Measurements from ENCODE around the gene CTSH.

Gene CTSH

GRCh38 chr15:78960308-78960707, 15.5 kb upstream of the CTSH start:
- no peak for TF ChIP-seq CTCF (IDR thresholded peaks at IDR 0.05; ENCODE audit: low read depth, low read length, missing control alignments)
- no peak for DNase-seq (ENCODE audit: low read depth)
- no peak overlapping the region for H3K4me3 ChIP-seq (ENCODE audit: low read depth, low read length)

GRCh38 chr15:78959360-78959759, 14.5 kb upstream of the CTSH start:
- no peak for DNase-seq (ENCODE audit: low read depth)
- no peak for TF ChIP-seq CTCF (IDR thresholded peaks at IDR 0.05; ENCODE audit: low read depth, low read length, missing control alignments)
- no peak overlapping the region for H3K4me3 ChIP-seq (ENCODE audit: low read depth, low read length)

- TF ChIP-seq CTCF (IDR thresholded peaks at IDR 0.05; ENCODE audit: low read depth, low read length, missing control alignments) = no peak
- DNase-seq (ENCODE audit: low read depth) = no peak
- H3K4me3 ChIP-seq (ENCODE audit: low read depth, low read length) = no peak overlapping the region
These were observed 12.7 kb upstream of the CTSH start for GRCh38 chr15:78957416-78958093.

GRCh38 chr15:78956937-78957336, 12.1 kb upstream of the CTSH start:
- no peak for DNase-seq (ENCODE audit: low read depth)
- no peak overlapping the region for H3K4me3 ChIP-seq (ENCODE audit: low read depth, low read length)
- no peak for TF ChIP-seq CTCF (IDR thresholded peaks at IDR 0.05; ENCODE audit: low read depth, low read length, missing control alignments)

- no peak for DNase-seq (ENCODE audit: low read depth)
- TF ChIP-seq CTCF (IDR thresholded peaks at IDR 0.05; ENCODE audit: low read depth, low read length, missing control alignments) = no peak
- H3K4me3 ChIP-seq (ENCODE audit: low read depth, low read length) = no peak overlapping the region
These were observed 10.5 kb upstream of the CTSH start for GRCh38 chr15:78955355-78955754.

GRCh38 chr15:78951841-78952238, 7.0 kb upstream of the CTSH start:
- TF ChIP-seq CTCF (IDR thresholded peaks at IDR 0.05; ENCODE audit: low read depth, low read length, missing control alignments) = no peak
- H3K4me3 ChIP-seq (ENCODE audit: low read depth, low read length) = no peak overlapping the region
- DNase-seq (ENCODE audit: low read depth) = no peak

All from GM12864 (cell line).